Umbilical cord (tissue), 2 donors: ENCODE results near the gene SLC5A3. TPM values are rescaled to one million over a fixed set of nuclear protein-coding genes. Genes with fewer than 3 reads are reported as not detected.
A peak's percentile ranks its signal among the peaks of the same experiment; 100 is the strongest.

Experiments used
- DNase-seq: peaks from one replicate; pipeline ENCODE4 v3.0.0-alpha.2; 2015; ENCODE audit warnings: low spot score
- total RNA-seq: library from RNA; depleted of rRNA; stranded (reverse); fragments of >200 nt; gene quantifications from one replicate; pipeline ENCODE4 v1.2.3, GENCODE V29; 2014; ENCODE audit warnings: low replicate concordance; ENCODE audit not compliant: insufficient read depth

SLC5A3 gene
- total RNA-seq, 1 donor from 2014 or later, result 91.7 TPM

DNA sequence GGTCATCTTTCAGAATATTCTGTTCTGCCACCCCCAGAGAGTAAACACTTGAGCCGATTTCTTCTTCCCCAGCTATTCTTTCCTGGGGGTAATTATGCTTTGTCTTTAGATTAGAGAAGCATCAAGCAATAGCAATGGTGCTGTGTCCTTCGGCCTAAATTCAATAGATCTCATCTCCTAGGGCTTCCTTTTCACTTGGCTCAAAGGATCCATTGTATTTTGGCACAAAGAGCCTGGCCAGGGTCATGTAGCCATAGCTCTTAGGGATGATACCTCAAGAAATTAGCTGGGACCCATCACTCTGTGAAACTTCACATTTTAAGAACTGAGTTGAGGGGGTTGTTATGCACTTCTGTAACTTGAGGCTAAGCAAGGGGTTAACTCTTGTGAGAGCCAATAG, 27.0 kb downstream of the SLC5A3 start:
- no peak for DNase-seq

DNA sequence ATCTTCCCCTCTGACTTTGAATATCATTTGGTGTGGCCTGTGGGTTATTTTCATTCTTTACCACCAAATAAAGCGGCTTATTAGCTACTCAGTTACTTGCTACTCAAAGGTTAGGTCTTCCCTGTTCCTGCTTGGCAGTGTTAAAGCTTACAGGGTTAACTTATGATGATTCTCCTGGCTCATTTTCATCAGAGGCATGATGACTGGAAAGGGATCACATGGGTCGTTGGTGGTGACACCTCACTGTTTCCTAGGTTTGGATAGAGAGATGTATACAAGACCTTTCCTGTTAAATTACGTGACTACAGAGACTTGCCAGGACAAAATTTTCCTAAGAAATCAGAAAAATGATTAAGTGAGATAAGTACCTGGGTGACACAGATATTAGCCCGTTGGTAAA, 27.4 kb downstream of the SLC5A3 start:
- DNase-seq, result no peak

- DNase-seq, result no peak
These were observed 32.7 kb downstream of the SLC5A3 start for GRCh38 chr21:34105947-34106541.

DNA sequence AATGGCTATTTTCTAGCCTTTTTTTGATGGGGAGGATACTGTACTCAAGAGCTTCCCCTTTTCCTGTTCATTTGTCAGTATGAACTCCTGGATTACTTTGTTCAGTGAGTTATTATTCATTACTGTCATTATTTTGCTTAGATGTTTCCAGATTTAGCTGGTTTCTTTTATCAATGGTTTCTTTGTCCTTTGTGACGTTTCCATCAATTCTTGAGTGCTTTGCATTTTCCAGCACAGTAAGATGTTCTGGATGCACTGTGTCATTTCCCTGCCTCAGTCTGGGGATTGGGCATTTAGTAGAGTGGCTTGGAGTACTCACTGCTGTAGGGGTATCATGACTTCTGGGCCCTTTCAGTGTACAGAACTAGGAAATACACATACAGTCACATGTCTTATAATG, 34.2 kb downstream of the SLC5A3 start:
- no peak for DNase-seq

DNA sequence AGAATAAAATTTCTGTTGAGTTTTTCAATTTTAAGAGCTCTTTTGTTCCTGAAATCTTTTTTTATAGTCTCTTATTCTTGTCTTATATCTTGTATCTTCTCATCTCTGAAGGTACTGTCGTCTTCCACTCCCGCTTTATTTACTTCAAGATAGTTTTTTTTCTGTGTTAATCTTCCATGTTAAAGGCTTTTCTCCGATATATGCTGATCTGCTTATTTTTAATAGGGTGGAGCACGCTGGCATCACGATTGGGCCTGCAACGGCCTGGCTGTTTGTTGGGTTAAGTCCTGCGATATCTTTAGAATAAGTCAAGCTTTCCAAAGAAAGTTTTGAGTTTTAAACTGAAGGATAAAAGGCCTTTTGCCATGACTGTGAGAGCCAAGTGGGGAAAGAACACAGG, 35.7 kb downstream of the SLC5A3 start:
- DNase-seq, result peak; percentile 61

GRCh38 chr21:34110594-34111202, 37.3 kb downstream of the SLC5A3 start:
- DNase-seq, result no peak

GRCh38 chr21:34112316-34113033, 39.1 kb downstream of the SLC5A3 start:
- DNase-seq, result no peak

- no peak for DNase-seq
These were observed 40.5 kb downstream of the SLC5A3 start for GRCh38 chr21:34113842-34114241.

GRCh38 chr21:34115160-34115559, 41.8 kb downstream of the SLC5A3 start:
- DNase-seq, result no peak

DNA sequence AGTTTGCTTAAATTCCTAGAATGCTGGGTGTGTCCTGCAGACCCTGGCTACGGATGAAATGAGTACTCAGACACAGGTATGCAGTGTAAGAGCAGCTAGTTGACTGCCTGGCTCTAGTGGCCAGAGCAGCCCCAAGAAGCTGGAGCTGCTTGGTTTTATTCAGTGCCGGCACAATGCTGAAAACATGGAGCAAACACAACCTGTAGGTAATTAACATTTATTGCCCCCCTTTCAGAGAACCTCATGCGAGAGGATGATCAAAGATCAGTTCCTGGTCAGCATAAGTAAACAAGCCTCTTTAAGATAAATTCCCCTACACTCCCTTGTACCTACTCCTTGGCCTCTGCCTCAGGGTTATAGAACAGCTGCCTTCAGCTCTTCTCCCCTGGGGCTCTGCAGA, 43.2 kb downstream of the SLC5A3 start:
- DNase-seq, result no peak

GRCh38 chr21:34120867-34121266, 47.5 kb downstream of the SLC5A3 start:
- no peak for DNase-seq

DNA sequence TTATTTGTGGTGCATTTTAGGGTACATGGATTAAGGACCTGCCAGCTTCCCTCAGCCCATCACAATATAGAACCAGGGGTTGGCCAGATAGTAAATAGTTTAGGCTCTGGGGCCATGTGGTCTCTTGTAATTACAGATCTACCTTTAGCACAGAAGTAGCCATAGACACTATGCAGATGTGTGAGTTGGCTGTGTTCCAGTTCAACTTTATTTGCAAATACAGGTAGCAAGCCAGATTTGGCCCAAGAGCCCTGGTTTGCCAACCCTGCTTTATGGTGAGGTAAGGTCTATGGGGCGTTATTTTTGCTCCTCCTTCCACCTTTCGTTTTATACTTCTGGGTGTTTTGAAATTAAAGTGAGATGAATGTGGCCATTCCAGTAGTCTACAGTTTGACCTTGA, 48.7 kb downstream of the SLC5A3 start:
- no peak for DNase-seq

Other genes starting within 250 kb of the SLC5A3 start
- 50.8 TPM for gene ATP5PO, start 157.8 kb upstream of the SLC5A3 start, total RNA-seq
- 59.5 TPM for gene MRPS6, start within 50 bp of the SLC5A3 start, total RNA-seq